ENCODE results near the gene AGAP3. TPM values are rescaled to one million over a fixed set of nuclear protein-coding genes. Genes with fewer than 3 reads are reported as not detected.

The AGAP3 gene
- total RNA-seq, 1 experiment from 2014 or later = 70.2 TPM

- ChIA-PET CTCF (interaction anchor here (0.7 to 2.5 kb wide), 7 partner anchors 13 to 148 kb away, joined by 3 to 11 read pairs (median 5); partner anchors contain the start of genes ABCB8 and ABCF2), POLR2A (interaction anchor here (1.0 kb wide), 1 partner anchor 83 kb away, joined by 3 read pairs; the partner anchor contains the start of gene ABCB8)
- H3K27me3 Mint-ChIP-seq (ENCODE audit: insufficient read depth, unreplicated experiment) = no peaks in the 10 kb centered on the region
- BruUV-seq (replicated peaks) = no TSS peak
- intact Hi-C loops (cut with micrococcal nuclease; ENCODE audit: unreplicated experiment) = loop anchor here (1.0 to 5.0 kb wide), 7 partner anchors 20 to 212 kb away; partner anchors contain the start of genes ABCB8 and SLC4A2
- no peaks in the 10 kb centered on the region for H3K9me3 Mint-ChIP-seq (ENCODE audit: unreplicated experiment)
- peaks cover 12% of the 10 kb centered on the region for H3K36me3 Mint-ChIP-seq (ENCODE audit: insufficient read depth, unreplicated experiment)
- H3K4me1 Mint-ChIP-seq (ENCODE audit: low read depth, unreplicated experiment) = peaks cover 37% of the 10 kb centered on the region
- Histone ChIP-seq H3K27me3 (replicated peaks; ENCODE audit: control insufficient read depth, insufficient read depth, low read length) (no peaks in the 10 kb centered on the region), H3K4me3 (ENCODE audit: low read depth, low read length) (no peak overlapping the region), H3K4me1 (peaks cover 41% of the 10 kb centered on the region), H3K9me3 (no peaks in the 10 kb centered on the region), H3K36me3 (ENCODE audit: control insufficient read depth, insufficient read depth, low read length) (no peaks in the 10 kb centered on the region)
- H3K27ac Mint-ChIP-seq (ENCODE audit: unreplicated experiment) = no peak overlapping the region
- peak; percentile 84 to 87 for TF ChIP-seq CTCF (IDR thresholded peaks at IDR 0.05; ENCODE audit: insufficient read depth in 1 of 2, low read depth in 1 of 2, low read length in 1 of 2, severe bottlenecking in 1 of 2, unreplicated experiment in 1 of 2)
- no peak overlapping the region for H3K4me3 Mint-ChIP-seq (ENCODE audit: unreplicated experiment)
- peak; percentile 76 to 87 for DNase-seq
Measured at GRCh38 chr7:151110941-151111645, 24.8 kb downstream of the AGAP3 start.

- H3K9me3 Mint-ChIP-seq (ENCODE audit: unreplicated experiment) = no peaks in the 10 kb centered on the region
- intact Hi-C loops (cut with micrococcal nuclease; ENCODE audit: unreplicated experiment) = loop anchor here (1.0 to 5.0 kb wide), 2 partner anchors 51 to 101 kb away; no protein-coding TSS in a partner anchor
- H3K36me3 Mint-ChIP-seq (ENCODE audit: insufficient read depth, unreplicated experiment) = peaks cover 17% of the 10 kb centered on the region
- ChIA-PET CTCF (interaction anchor here (0.5 to 2.5 kb wide), 6 partner anchors 10 to 191 kb away, joined by 3 to 6 read pairs (median 4); partner anchors contain the start of gene ABCB8), POLR2A (interaction anchor here (0.8 kb wide), 1 partner anchor 25 kb away, joined by 3 read pairs; no protein-coding TSS in a partner anchor)
- peaks cover 37% of the 10 kb centered on the region for H3K4me1 Mint-ChIP-seq (ENCODE audit: low read depth, unreplicated experiment)
- TF ChIP-seq CTCF (IDR thresholded peaks at IDR 0.05; ENCODE audit: insufficient read depth in 1 of 2, low read depth in 1 of 2, low read length in 1 of 2, severe bottlenecking in 1 of 2, unreplicated experiment in 1 of 2) = no peak
- H3K27ac Mint-ChIP-seq (ENCODE audit: unreplicated experiment) = peak overlapping the region; percentile 81
- peak; percentile 51 to 72 for DNase-seq
- Histone ChIP-seq H3K9me3 (no peaks in the 10 kb centered on the region), H3K4me1 (peaks cover 46% of the 10 kb centered on the region), H3K4me3 (ENCODE audit: low read depth, low read length) (no peak overlapping the region), H3K36me3 (ENCODE audit: control insufficient read depth, insufficient read depth, low read length) (no peaks in the 10 kb centered on the region; the same call in 1 of the 2 replicates), H3K27me3 (replicated peaks; ENCODE audit: control insufficient read depth, insufficient read depth, low read length) (no peaks in the 10 kb centered on the region)
- no TSS peak for BruUV-seq (replicated peaks)
- H3K27me3 Mint-ChIP-seq (ENCODE audit: insufficient read depth, unreplicated experiment) = no peaks in the 10 kb centered on the region
- peak overlapping the region; percentile 33 for H3K4me3 Mint-ChIP-seq (ENCODE audit: unreplicated experiment)
Measured at GRCh38 chr7:151113344-151114150, 27.3 kb downstream of the AGAP3 start.

Measured in Caco-2 (cell line).